Measurements from ENCODE around the gene PML. TPM values are rescaled to one million over a fixed set of nuclear protein-coding genes. Genes with fewer than 3 reads are reported as not detected.

Gene PML
- total and polyA plus RNA-seq, 9 of the 15 experiments (the other 6 are each of a cell fraction or from before 2014, with no cell fraction given): 5.0 to 50.7 (median 10.1) TPM

DNA sequence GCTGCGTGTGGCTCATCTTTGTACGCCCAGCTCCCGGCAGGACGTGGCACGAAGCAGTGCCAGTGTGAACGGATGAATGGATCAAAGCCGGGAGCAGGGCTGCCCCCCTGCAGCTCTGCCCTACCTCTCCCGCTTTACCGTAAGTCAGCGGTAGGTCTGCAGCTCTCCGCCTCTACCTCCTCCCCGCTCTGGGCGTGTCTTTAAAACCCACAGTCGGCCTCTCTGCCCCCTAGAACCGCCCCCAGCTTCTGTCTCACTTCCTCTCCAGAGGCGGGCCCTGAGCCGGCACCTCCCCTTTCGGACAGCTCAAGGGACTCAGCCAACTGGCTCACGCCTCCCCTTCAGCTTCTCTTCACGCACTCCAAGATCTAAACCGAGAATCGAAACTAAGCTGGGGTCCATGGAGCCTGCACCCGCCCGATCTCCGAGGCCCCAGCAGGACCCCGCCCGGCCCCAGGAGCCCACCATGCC is at the start of gene PML (continued):
- TF ChIP-seq, protein P1, sequence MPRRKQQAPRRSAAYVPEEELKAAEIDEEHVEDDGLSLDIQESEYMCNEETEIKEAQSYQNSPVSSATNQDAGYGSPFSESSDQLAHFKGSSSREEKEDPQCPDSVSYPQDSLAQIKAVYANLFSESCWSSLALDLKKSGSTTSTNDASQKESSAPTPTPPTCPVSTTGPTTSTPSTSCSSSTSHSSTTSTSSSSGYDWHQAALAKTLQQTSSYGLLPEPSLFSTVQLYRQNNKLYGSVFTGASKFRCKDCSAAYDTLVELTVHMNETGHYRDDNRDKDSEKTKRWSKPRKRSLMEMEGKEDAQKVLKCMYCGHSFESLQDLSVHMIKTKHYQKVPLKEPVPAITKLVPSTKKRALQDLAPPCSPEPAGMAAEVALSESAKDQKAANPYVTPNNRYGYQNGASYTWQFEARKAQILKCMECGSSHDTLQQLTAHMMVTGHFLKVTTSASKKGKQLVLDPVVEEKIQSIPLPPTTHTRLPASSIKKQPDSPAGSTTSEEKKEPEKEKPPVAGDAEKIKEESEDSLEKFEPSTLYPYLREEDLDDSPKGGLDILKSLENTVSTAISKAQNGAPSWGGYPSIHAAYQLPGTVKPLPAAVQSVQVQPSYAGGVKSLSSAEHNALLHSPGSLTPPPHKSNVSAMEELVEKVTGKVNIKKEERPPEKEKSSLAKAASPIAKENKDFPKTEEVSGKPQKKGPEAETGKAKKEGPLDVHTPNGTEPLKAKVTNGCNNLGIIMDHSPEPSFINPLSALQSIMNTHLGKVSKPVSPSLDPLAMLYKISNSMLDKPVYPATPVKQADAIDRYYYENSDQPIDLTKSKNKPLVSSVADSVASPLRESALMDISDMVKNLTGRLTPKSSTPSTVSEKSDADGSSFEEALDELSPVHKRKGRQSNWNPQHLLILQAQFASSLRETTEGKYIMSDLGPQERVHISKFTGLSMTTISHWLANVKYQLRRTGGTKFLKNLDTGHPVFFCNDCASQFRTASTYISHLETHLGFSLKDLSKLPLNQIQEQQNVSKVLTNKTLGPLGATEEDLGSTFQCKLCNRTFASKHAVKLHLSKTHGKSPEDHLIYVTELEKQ (CRISPR knock-in tag; IDR thresholded peaks at IDR 0.05): no peak
- TF ChIP-seq GABPA (tag; conservative IDR thresholded peaks at IDR 0.05; ENCODE audit: low read depth) (peak; percentile 62), VEZF1 (CRISPR knock-in tag; IDR thresholded peaks at IDR 0.05) (peak; percentile 68), ZC3H11A (IDR thresholded peaks at IDR 0.05; ENCODE audit: low read depth, low read length) (no peak), POLR2AphosphoS5 (IDR thresholded peaks at IDR 0.05; ENCODE audit: control insufficient read depth, insufficient read depth, low read depth, low read length) (peak; percentile 56; the same call in 1 of the 2 replicates), ATF7 (IDR thresholded peaks at IDR 0.05) (0 out of 2 replicates have a peak, but pooled peaks have one; percentile 17), POLR2G (IDR thresholded peaks at IDR 0.05; ENCODE audit: low read depth, low read length) (peak; percentile 69), ZBTB7A (IDR thresholded peaks at IDR 0.05; ENCODE audit: borderline replicate concordance, control insufficient read depth, low read depth, low read length) (0 out of 2 replicates have a peak, but pooled peaks have one; percentile 24), HNRNPLL (IDR thresholded peaks at IDR 0.05; ENCODE audit: low read depth, low read length, poor library complexity, severe bottlenecking) (peak; percentile 46), MECOM (CRISPR knock-in tag; IDR thresholded peaks at IDR 0.05) (no peak), SRF (CRISPR knock-in tag; IDR thresholded peaks at IDR 0.05) (0 out of 4 replicates have a peak, but pooled peaks of 1 of the 2 experiments have one; percentile 47), RBFOX2 (IDR thresholded peaks at IDR 0.05; ENCODE audit: low read depth, low read length) (peak; percentile 47), MTA3 (IDR thresholded peaks at IDR 0.05; ENCODE audit: borderline replicate concordance) (peak; percentile 56; the same call in 1 of the 2 replicates), SMARCA4 (IDR thresholded peaks at IDR 0.05) (0 out of 2 replicates have a peak, but pooled peaks have one; percentile 13), SP2 (IDR thresholded peaks at IDR 0.05; ENCODE audit: extremely low read depth, low read depth, low read length, poor library complexity, severe bottlenecking) (peak; percentile 35), SIN3B (IDR thresholded peaks at IDR 0.05; ENCODE audit: low read depth) (no peak), POLR2A (conservative IDR thresholded peaks at IDR 0.05) (peak; percentile 64), BDP1 (IDR thresholded peaks at IDR 0.05; ENCODE audit: insufficient read depth, insufficient read length) (no peak)
- TF ChIP-seq, protein P2, sequence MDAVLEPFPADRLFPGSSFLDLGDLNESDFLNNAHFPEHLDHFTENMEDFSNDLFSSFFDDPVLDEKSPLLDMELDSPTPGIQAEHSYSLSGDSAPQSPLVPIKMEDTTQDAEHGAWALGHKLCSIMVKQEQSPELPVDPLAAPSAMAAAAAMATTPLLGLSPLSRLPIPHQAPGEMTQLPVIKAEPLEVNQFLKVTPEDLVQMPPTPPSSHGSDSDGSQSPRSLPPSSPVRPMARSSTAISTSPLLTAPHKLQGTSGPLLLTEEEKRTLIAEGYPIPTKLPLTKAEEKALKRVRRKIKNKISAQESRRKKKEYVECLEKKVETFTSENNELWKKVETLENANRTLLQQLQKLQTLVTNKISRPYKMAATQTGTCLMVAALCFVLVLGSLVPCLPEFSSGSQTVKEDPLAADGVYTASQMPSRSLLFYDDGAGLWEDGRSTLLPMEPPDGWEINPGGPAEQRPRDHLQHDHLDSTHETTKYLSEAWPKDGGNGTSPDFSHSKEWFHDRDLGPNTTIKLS (IDR thresholded peaks at IDR 0.05; ENCODE audit: borderline replicate concordance, low read depth): 0 out of 2 replicates have a peak, but pooled peaks have one; percentile 13
- TF ChIP-seq, protein P3, sequence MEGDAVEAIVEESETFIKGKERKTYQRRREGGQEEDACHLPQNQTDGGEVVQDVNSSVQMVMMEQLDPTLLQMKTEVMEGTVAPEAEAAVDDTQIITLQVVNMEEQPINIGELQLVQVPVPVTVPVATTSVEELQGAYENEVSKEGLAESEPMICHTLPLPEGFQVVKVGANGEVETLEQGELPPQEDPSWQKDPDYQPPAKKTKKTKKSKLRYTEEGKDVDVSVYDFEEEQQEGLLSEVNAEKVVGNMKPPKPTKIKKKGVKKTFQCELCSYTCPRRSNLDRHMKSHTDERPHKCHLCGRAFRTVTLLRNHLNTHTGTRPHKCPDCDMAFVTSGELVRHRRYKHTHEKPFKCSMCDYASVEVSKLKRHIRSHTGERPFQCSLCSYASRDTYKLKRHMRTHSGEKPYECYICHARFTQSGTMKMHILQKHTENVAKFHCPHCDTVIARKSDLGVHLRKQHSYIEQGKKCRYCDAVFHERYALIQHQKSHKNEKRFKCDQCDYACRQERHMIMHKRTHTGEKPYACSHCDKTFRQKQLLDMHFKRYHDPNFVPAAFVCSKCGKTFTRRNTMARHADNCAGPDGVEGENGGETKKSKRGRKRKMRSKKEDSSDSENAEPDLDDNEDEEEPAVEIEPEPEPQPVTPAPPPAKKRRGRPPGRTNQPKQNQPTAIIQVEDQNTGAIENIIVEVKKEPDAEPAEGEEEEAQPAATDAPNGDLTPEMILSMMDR (IDR thresholded peaks at IDR 0.05 in 2 of 3, conservative IDR thresholded peaks at IDR 0.05 in 1 of 3; ENCODE audit: insufficient read depth in 2 of 3, low read depth in 1 of 3, low read length in 3 of 3): no peak

Measured in K562 (cell line).